Kidney epithelial cell (primary cell): ENCODE data around the gene RBM4B. TPM values are rescaled to one million over a fixed set of nuclear protein-coding genes. Genes with fewer than 3 reads are reported as not detected.

ENCODE experiments used
- DNase-seq: peaks from one replicate; pipeline ENCODE4 v3.0.0-alpha.2; 2010; ENCODE audit warnings: low read depth
- H3K27me3 ChIP-seq: 2 replicates; pipeline ENCODE4 v1.6.0; 2011; ENCODE audit warnings: low read length; ENCODE audit not compliant: control insufficient read depth, insufficient read depth
- H3K36me3 ChIP-seq: 2 replicates; pipeline ENCODE4 v1.5.1; 2011; ENCODE audit warnings: low read length; ENCODE audit not compliant: control insufficient read depth, insufficient read depth
- H3K4me3 ChIP-seq: 2 replicates; pipeline ENCODE4 v1.5.1; 2011; ENCODE audit warnings: low read depth, mild to moderate bottlenecking, control low read depth, low read length
- total RNA-seq: library from RNA; depleted of rRNA; stranded (reverse); fragments of >200 nt; gene quantifications from 2 replicates; pipeline ENCODE4 v1.2.3, GENCODE V29; 2015
- TF ChIP-seq, protein P1 (sequence below): IDR thresholded peaks from 2 replicates; pipeline ENCODE4 v1.5.1; 2011; ENCODE audit warnings: mild to moderate bottlenecking, moderate library complexity, low read length, control low read depth, inconsistent platforms; ENCODE audit not compliant: insufficient read depth, poor library complexity, severe bottlenecking

The RBM4B gene
- total RNA-seq, 1 donor from 2014 or later: 17.4 TPM

- DNase-seq: no peak
- peaks cover 1% of the 10 kb centered on the region for H3K36me3 ChIP-seq
- H3K4me3 ChIP-seq: no peak overlapping the region
- TF ChIP-seq, protein P1, sequence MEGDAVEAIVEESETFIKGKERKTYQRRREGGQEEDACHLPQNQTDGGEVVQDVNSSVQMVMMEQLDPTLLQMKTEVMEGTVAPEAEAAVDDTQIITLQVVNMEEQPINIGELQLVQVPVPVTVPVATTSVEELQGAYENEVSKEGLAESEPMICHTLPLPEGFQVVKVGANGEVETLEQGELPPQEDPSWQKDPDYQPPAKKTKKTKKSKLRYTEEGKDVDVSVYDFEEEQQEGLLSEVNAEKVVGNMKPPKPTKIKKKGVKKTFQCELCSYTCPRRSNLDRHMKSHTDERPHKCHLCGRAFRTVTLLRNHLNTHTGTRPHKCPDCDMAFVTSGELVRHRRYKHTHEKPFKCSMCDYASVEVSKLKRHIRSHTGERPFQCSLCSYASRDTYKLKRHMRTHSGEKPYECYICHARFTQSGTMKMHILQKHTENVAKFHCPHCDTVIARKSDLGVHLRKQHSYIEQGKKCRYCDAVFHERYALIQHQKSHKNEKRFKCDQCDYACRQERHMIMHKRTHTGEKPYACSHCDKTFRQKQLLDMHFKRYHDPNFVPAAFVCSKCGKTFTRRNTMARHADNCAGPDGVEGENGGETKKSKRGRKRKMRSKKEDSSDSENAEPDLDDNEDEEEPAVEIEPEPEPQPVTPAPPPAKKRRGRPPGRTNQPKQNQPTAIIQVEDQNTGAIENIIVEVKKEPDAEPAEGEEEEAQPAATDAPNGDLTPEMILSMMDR: no peak
- no peaks in the 10 kb centered on the region for H3K27me3 ChIP-seq
These were observed 40.2 kb upstream of the RBM4B start for GRCh38 chr11:66717925-66718319.

GRCh38 chr11:66716996-66717395 is 39.3 kb upstream of the RBM4B start:
- Histone ChIP-seq H3K36me3 (peaks cover 1% of the 10 kb centered on the region), H3K27me3 (no peaks in the 10 kb centered on the region), H3K4me3 (no peak overlapping the region)
- DNase-seq: no peak
- TF ChIP-seq, protein P1: no peak

DNA sequence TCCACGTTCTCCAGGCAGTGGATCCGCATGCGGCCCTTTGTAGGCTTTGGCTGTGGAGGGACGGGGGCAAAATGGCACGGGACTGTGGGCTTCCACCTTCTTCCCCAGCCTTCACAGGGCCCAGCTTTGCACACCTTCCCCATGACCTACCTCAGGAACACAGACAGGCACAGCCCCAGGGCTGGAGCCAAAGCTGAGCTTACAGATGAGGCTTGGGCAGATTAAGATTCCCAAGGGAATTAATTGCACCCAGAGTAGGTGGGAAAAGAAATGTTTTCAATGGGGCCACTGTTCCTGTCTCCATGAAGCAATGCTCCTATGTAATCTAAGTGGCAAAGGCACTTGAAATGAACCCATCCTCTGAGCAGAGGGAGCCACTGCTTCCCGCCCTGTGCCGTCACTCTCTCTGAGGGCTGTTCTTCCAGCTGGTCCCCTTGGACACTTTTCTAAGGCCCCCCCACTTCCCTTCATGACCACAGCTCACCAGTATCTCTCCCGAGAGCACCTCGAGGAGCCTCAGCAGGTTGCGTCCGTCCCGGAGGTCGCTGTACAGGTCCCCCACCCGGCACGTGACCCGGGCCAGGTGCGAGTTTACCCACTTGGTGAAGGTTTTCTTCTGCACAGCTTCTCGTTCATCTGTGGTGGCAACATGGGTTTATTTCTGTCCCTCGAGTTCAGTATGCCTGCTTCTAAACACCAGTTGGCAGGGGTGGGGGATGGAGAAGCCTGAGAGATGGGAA is 37.8 kb upstream of the RBM4B start:
- Histone ChIP-seq H3K36me3 (peaks cover 1% of the 10 kb centered on the region), H3K27me3 (no peaks in the 10 kb centered on the region), H3K4me3 (no peak overlapping the region)
- TF ChIP-seq, protein P1: no peak
- no peak for DNase-seq

- no peak for DNase-seq
- TF ChIP-seq, protein P1: no peak
- no peak overlapping the region for H3K4me3 ChIP-seq
- peaks cover 1% of the 10 kb centered on the region for H3K36me3 ChIP-seq
- H3K27me3 ChIP-seq: no peaks in the 10 kb centered on the region
These were observed 36.2 kb upstream of the RBM4B start for GRCh38 chr11:66713746-66714480.

DNA sequence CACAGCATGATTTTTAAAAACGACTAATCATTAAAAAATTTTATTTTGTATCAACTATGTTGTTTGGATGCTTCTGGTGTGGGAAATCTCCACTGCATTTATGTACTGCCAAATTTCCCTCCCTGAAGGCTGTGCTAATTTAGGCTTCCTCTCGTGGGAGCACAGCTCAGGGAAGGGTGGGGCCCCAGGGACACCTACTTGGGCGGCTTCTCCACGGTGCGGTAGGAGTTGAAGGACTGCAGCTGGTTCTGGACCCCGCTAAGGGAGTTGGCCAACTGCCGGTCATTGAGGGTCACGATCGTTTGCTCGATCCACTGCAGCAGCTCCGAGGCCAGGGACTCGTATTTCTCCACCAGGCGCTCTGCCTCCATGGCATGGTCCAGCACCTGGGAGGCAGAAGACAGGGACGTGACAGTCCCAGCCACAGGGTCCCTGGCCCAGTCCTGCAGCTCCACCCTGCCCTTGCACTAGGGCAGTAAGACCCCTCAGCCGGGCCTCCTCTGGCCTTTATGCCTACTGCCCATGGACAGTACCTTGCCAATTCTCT is 32.8 kb upstream of the RBM4B start:
- no peak for DNase-seq
- no peak overlapping the region for H3K4me3 ChIP-seq
- peaks cover 3% of the 10 kb centered on the region for H3K36me3 ChIP-seq
- no peaks in the 10 kb centered on the region for H3K27me3 ChIP-seq
- TF ChIP-seq, protein P1: no peak

GRCh38 chr11:66708701-66709100 is 31.0 kb upstream of the RBM4B start:
- Histone ChIP-seq H3K27me3 (no peaks in the 10 kb centered on the region), H3K4me3 (no peak overlapping the region), H3K36me3 (peaks cover 1% of the 10 kb centered on the region)
- no peak for DNase-seq
- TF ChIP-seq, protein P1: no peak
